ENCODE measurements around the gene ST3GAL4. TPM values are rescaled to one million over a fixed set of nuclear protein-coding genes. Genes with fewer than 3 reads are reported as not detected.
A peak's percentile ranks its signal among the peaks of the same experiment; 100 is the strongest.

Gene ST3GAL4
- total and polyA plus RNA-seq, 9 of the 15 experiments (the other 6 are each of a cell fraction or from before 2014, with no cell fraction given): 0.27 to 22.9 (median 10.5) TPM

DNA sequence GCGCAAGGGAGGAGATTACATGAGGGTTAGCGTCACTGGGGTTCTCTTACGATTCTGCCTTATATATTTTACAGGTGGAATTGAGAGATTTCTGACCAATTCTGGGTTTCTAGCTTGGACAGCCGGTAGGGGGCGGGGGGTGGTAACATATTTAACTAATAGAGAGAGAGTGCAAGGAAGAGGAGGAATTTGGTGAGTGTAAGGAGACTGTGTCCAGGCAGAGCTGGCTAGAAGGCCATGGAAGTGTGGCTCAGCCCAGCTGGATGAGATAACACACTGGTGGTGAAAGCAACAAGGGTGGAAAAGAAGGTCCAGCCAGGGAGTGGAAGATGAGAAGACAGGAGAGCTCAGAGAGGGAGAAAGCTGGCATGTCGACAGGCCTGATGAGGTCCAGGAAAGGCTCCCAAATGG, 56.5 kb downstream of the ST3GAL4 start:
- no TSS peak for BruUV-seq (replicated peaks)
- H3K9me1 ChIP-seq (ENCODE audit: control insufficient read depth, insufficient read depth, low read length): peaks cover 2% of the 10 kb centered on the region
- DNase-seq (ENCODE audit: extremely low read depth in 1 of 4, low spot score in 3 of 4) (peak; percentile 34 to 47 (median 46)), FAIRE-seq (peak; percentile 68), ATAC-seq (peak; percentile 76)
- H3K79me2 ChIP-seq (ENCODE audit: control insufficient read depth, insufficient read depth, low read length): no peaks in the 10 kb centered on the region
- no peaks in the 10 kb centered on the region for H3K9me3 ChIP-seq (replicated peaks; ENCODE audit: control insufficient read depth, insufficient read depth, low read depth, low read length)
- no peak overlapping the region for H3K9ac ChIP-seq (ENCODE audit: insufficient read depth in 1 of 2, low read depth in 2 of 2, low read length in 2 of 2)
- ChIA-PET CTCF (ENCODE audit: low intra/inter-chr PET ratio) (no interaction called here), POLR2A (interaction anchor here (0.6 to 1.4 kb wide), 2 partner anchors 8 to 19 kb away, joined by 3 to 6 read pairs; no protein-coding TSS in a partner anchor)
- no peak overlapping the region for H3K27ac ChIP-seq (ENCODE audit: extremely low read depth, low read depth, low read length)
- peaks cover 17% of the 10 kb centered on the region for H4K20me1 ChIP-seq (replicated peaks; ENCODE audit: control insufficient read depth, insufficient read depth, low read length)
- no peak overlapping the region for H3K4me3 ChIP-seq
- H3K27me3 ChIP-seq (ENCODE audit: control insufficient read depth in 2 of 2, insufficient read depth in 2 of 2, low read length in 2 of 2): no peaks in the 10 kb centered on the region
- H3K4me1 ChIP-seq (replicated peaks in 1 of 2; ENCODE audit: control insufficient read depth in 2 of 2, insufficient read depth in 2 of 2, low read length in 2 of 2): no peaks in the 10 kb centered on the region
- H3K4me2 ChIP-seq (ENCODE audit: insufficient read depth, low read length): no peak overlapping the region
- 45% methylated on average over 6 of the region's 6 CpGs for WGBS (ENCODE audit: insufficient coverage, low coverage, missing lambda C conversion rate)
- peaks cover 5% of the 10 kb centered on the region; the same call in 2 of the 3 replicates for H3K36me3 ChIP-seq (ENCODE audit: control insufficient read depth, insufficient read depth, low read length)
- intact Hi-C loops (cut with micrococcal nuclease): no loop called here
- in situ Hi-C loops (cut with MboI): loop anchor here (25.0 kb wide), 1 partner anchor 100 kb away; the partner anchor contains the start of gene DCPS
- no peak overlapping the region for H2AFZ ChIP-seq (ENCODE audit: low read depth, low read length)
- TF ChIP-seq PHTF2 (CRISPR knock-in tag; IDR thresholded peaks at IDR 0.05) (no peak), GABPB1 (CRISPR knock-in tag; IDR thresholded peaks at IDR 0.05) (no peak), MAZ (CRISPR knock-in tag; conservative IDR thresholded peaks at IDR 0.05 in 1 of 2, IDR thresholded peaks at IDR 0.05 in 1 of 2) (no peak), ZNF561 (CRISPR knock-in tag; conservative IDR thresholded peaks at IDR 0.05) (no peak), GATAD2A (IDR thresholded peaks at IDR 0.05) (no peak), TEAD1 (CRISPR knock-in tag; IDR thresholded peaks at IDR 0.05) (no peak), ZNF449 (CRISPR knock-in tag; IDR thresholded peaks at IDR 0.05) (no peak), ZBTB9 (CRISPR knock-in tag; IDR thresholded peaks at IDR 0.05) (no peak), OTX1 (CRISPR knock-in tag; IDR thresholded peaks at IDR 0.05) (no peak), KAT7 (CRISPR knock-in tag; IDR thresholded peaks at IDR 0.05; ENCODE audit: borderline replicate concordance) (no peak), SP2 (IDR thresholded peaks at IDR 0.05; ENCODE audit: extremely low read depth, low read depth, low read length, poor library complexity, severe bottlenecking) (no peak)
- TF ChIP-seq, protein P1, sequence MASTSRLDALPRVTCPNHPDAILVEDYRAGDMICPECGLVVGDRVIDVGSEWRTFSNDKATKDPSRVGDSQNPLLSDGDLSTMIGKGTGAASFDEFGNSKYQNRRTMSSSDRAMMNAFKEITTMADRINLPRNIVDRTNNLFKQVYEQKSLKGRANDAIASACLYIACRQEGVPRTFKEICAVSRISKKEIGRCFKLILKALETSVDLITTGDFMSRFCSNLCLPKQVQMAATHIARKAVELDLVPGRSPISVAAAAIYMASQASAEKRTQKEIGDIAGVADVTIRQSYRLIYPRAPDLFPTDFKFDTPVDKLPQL (IDR thresholded peaks at IDR 0.05; ENCODE audit: extremely low read depth, insufficient read length): no peak
- TF ChIP-seq, protein P2, sequence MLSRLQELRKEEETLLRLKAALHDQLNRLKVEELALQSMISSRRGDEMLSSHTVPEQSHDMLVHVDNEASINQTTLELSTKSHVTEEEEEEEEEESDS (CRISPR knock-in tag; IDR thresholded peaks at IDR 0.05): no peak

Measured in K562 (cell line).